Frontal cortex (tissue), 4 donors: ENCODE measurements around the gene ZDHHC3. TPM values are rescaled to one million over a fixed set of nuclear protein-coding genes. Genes with fewer than 3 reads are reported as not detected.
A peak's percentile ranks its signal among the peaks of the same experiment; 100 is the strongest.
"Not testable (repeated sequence)": the region's sequence is repeated elsewhere in the genome, so short reads cannot be mapped to it uniquely, and the experiment has no call there.

ENCODE experiments used
- DNase-seq, 2 donors: peaks; one replicate each; pipeline ENCODE4 v3.0.0; 2012; ENCODE audit warnings: low spot score in 2 of 2
- FAIRE-seq: peaks from 2 replicates; lab custom pipeline; 2012; peaks lifted over from hg19 to GRCh38; lab: Jason Lieb, UNC
- total RNA-seq: library from RNA; depleted of rRNA; stranded (reverse); fragments of >200 nt; gene quantifications from one replicate; pipeline ENCODE4 v1.2.3, GENCODE V29; 2014
- donor health status: control.
- donor health status: control.
- donor health status: control.

ZDHHC3 gene
- total RNA-seq, 1 donor from 2014 or later, result 44.0 TPM

DNA sequence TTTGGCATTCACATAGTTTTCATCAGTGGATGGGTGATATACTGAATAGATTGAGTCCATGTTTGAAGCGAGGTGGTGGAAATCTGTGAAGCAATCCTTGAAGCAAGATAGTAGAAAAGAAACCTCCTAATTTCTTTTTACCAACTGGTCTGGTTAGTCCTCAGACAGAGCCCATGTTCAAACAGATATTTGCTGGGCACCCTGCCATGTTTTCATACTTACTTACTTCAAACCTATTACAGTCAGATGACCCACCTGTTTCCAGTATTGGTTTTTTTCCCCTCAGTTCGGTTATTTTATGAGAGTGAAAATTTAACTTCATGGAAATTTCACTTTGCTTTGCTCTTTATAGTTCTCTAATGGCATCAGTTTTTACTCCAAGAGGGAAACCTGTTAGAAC is 23.8 kb upstream of the ZDHHC3 start:
- DNase-seq (no peak), FAIRE-seq (no peak)

DNA sequence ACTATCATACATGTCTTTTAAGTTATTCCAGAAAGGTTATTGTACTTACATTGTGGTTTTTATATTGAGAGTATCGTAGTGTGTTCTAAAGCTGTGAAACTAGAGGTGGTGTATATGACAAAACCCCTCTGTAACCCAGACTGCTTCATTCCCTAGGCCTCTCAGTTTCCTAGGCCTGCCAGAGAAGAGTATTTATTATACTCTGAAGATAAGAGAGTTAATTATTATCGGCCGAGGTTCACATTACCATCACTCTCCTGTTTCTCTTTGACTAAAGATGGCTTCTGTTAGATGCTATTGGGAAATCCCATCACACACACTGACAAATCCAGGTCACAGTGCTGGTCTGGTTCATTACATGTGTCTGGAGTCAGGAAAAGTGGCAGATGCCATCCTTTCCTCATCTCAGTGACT is 20.6 kb upstream of the ZDHHC3 start:
- FAIRE-seq (no peak), DNase-seq (no peak)

DNA sequence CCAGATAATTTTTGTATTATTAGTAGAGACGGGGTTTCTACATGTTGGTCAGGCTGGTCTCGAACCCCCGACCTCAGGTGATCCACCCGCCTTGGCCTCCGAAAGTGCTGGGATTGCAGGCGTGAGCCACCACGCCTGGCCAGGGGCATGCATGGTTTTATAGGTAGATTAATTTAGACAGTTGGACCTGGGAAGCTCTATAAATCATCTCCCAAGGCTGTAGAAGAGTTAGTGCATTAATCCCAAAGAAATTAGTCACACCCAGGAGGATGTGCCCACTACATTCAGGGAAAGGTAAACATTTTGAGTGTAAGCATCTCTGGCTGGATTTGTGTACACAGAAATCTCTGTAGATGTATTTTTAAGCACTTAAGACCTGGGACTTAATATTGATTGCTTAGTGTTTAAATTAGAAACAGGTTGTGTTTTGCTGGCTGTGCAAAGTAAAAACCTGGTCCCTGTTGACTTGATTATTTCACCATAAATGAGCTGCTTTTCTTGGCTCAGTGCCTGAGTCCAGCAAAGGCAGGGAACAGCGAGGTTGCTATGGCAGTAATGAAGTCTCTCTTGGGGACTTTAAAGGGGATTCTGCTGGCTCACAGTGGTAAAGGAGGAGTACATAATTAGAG is 19.3 kb upstream of the ZDHHC3 start:
- FAIRE-seq, result no peak

DNA sequence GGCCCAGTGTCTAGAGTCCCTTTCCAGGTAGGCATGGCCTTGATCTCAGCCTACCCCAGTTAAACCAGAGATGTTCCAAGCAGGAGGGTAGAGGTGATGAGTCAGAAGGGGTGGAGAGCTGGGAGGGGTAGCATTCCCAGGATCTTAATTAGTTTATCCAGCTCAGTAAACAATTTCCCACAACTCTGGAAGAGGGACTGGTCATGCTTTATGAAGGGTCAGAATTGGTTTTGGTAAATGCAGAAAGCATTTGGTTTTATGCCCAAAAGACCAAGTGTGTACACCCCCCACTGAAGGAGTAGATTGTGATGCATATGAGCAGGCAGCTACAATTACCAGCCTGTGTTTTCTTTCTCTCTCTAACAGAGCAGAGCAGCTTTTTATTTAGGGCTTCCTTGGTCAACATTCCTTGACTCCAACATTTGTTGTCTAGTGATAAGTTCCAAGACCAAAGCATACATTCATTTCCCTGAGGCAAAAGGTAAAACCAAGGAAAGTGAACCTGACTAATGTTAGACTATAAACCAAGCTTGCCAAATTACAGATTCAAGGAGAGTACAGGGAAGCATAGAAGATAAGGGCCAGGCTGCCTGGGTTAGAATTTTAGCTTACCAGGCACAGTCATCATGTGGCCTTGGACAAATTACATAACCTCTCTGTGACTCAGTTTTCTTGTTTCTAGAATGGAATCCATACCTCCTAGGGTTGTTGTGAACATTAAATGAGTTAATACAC is 17.7 kb upstream of the ZDHHC3 start:
- no peak for DNase-seq
- no peak for FAIRE-seq

More for the DNA sequence above, 19.3 kb upstream of the ZDHHC3 start:
- DNase-seq, result peak in 1 of 2 donors; percentile 34

GRCh38 chr3:44992555-44993470 is 16.8 kb upstream of the ZDHHC3 start:
- DNase-seq (no peak), FAIRE-seq (no peak)

- FAIRE-seq (no peak), DNase-seq (no peak)
Observed at GRCh38 chr3:44991326-44991725, 15.4 kb upstream of the ZDHHC3 start.

GRCh38 chr3:44989636-44990373 is 13.8 kb upstream of the ZDHHC3 start:
- DNase-seq (no peak), FAIRE-seq (no peak)

- no peak for FAIRE-seq
- no peak for DNase-seq
Observed at GRCh38 chr3:44989141-44989540, 13.2 kb upstream of the ZDHHC3 start.

- DNase-seq (no peak), FAIRE-seq (no peak)
Observed at GRCh38 chr3:44988073-44988472, 12.1 kb upstream of the ZDHHC3 start.

DNA sequence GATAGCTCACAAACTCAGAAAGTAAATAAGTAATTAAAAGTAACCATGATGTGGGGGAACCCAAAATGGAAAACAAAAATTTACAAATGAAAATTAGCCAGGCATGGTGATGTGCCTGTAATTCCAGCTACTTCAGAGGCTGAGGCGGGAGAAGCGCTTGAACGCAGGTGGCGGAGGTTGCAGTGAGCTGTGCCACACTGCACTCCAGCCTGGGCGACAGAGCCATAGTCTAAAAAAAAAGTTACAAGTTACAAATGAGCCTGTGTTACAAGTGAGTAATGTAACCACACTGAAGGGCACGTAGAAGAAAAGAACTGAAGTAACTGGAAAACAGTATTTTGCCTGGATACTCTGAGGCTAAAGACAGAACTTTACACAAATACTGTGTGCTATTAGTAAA is 11.4 kb upstream of the ZDHHC3 start:
- no peak for FAIRE-seq

GRCh38 chr3:44986330-44986729 is 10.4 kb upstream of the ZDHHC3 start:
- not testable (repeated sequence) for DNase-seq, FAIRE-seq

More for the DNA sequence above, 11.4 kb upstream of the ZDHHC3 start:
- DNase-seq, result no peak

DNA sequence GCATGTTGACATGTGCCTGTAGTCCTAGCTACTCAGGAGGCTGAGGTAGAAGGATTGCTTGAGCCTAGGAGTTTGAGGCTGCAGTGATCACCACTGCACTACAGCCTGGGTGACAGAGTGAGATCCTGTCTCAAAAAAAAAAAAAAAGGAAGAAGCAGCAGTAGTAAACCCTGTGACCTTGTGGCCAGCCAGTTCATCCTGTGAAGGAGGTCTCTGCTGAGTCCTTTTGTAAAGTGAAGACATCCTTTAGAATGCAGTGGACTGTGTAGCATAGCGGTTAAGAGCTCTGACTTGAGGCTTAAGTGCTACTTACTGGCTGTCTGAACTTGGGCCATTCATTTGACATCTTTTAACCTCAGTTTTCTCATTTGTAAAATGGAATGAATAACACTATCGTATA is 8.4 kb upstream of the ZDHHC3 start:
- no peak for FAIRE-seq
- no peak for DNase-seq

DNA sequence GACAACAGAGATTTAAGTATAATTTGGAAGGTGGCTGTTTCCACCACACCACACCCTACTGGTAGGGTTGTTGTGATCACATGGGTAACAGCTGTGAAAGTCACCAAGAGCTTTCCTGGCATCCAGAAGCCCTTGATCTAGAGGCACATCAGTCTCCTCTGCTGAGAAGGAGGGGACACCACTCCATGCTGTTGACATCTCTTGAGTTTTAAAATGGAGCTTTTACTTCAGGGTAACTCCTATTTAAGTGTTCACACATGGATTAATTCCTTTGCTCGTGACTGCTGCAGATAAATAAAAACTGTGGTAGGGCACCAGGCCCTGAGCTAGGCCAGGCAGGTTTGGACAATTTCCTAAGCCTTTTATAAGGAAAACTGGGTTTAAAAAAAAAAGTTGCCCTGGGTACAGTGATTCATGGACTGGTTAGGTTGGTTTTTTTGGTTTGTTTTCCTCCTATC is 7.5 kb upstream of the ZDHHC3 start:
- FAIRE-seq (no peak), DNase-seq (no peak)

- no peak for FAIRE-seq
Observed at GRCh38 chr3:44982817-44983216, 6.8 kb upstream of the ZDHHC3 start.

GRCh38 chr3:44981751-44982150 is 5.8 kb upstream of the ZDHHC3 start:
- DNase-seq, result no peak
- no peak for FAIRE-seq

More at GRCh38 chr3:44982817-44983216, 6.8 kb upstream of the ZDHHC3 start:
- DNase-seq, result no peak

DNA sequence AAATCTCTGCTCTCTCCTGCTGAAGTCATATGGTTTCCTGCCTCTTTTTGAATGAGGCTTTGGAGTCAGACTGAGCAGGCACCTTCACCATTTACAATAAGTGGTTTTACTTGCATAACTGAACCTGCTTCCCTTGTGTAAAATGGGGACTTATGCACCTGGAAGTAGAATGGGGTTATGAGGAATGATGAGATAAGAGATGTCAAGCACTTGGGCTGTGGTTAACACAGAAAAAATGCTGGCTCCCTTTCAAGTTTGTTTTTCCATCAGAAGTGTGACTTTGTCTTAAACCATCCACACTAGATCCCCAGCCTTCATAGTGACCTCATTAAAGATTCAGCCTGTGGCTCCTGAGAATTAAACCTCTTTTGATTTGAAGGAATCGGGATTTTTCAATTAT is 5.2 kb upstream of the ZDHHC3 start:
- no peak for DNase-seq
- FAIRE-seq, result no peak

DNA sequence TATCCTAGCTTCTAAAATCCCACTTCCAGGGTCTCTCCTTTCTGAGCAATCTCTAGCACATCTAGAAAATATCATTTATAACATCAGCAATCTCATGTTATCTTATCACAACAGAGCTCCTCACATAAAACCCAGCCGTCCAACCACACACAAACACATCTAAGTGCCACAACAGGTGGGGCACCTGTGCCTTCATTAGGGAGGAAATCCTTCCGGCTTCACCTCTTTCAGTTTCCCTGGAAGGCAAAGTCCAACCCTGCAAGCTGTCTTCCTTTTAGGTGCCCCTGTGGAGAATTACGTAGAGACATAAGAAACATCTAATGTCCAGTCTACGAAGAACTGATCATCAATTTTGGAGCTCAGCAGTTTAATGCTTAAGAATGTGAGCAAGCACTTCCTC is 1.6 kb downstream of the ZDHHC3 start:
- DNase-seq, result no peak
- FAIRE-seq, result no peak

GRCh38 chr3:44970926-44971490 is 5.0 kb downstream of the ZDHHC3 start:
- DNase-seq (no peak), FAIRE-seq (no peak)

DNA sequence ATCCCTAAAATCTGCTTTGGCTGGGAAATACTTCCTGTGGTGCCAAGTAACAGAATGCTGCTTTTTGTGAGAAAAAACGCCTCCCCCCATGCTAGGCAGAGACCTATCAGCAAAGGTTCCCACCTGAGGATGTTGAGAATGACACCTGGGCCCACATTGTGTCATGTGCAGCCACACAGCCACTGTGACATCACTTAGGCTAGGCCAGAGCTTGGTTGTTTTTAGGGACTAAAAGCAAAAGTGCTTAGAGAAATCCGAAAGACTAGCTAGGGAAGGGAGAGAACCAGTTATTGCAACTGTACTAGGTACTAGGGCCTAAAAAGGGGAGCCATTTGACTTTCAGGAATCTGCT is 6.2 kb downstream of the ZDHHC3 start:
- FAIRE-seq (no peak), DNase-seq (no peak)
